Skeletal muscle cell (primary cell): ENCODE data around the gene FRK.
"Not testable (repeated sequence)": the region's sequence is repeated elsewhere in the genome, so short reads cannot be mapped to it uniquely, and the experiment has no call there.

Experiments
- DNase-seq: peaks from one replicate; pipeline ENCODE4 v3.0.0-alpha.2; 2010; ENCODE audit warnings: low read depth
- H3K4me3 ChIP-seq: 2 replicates; pipeline ENCODE4 v1.5.1; 2011; ENCODE audit warnings: low read depth, mild to moderate bottlenecking, control low read depth, low read length, moderate library complexity

FRK gene

GRCh38 chr6:116060572-116061283 lies at the start of gene FRK:
FRK (minus strand) TSS chr6:116060891; CDS start chr6:116060311, 580 bp downstream.
- H3K4me3 ChIP-seq: no peak within 1 kb of the TSS
- no peak for DNase-seq

- no peak overlapping the region for H3K4me3 ChIP-seq
- DNase-seq: no peak
Measured at GRCh38 chr6:116108836-116109235, 48.1 kb upstream of the FRK start.

GRCh38 chr6:116106146-116106545 lies 45.5 kb upstream of the FRK start:
- H3K4me3 ChIP-seq: no peak overlapping the region
- DNase-seq: peak; percentile 9

GRCh38 chr6:116105247-116105646 lies 44.6 kb upstream of the FRK start:
- no peak overlapping the region for H3K4me3 ChIP-seq
- no peak for DNase-seq

GRCh38 chr6:116104636-116105035 lies 43.9 kb upstream of the FRK start:
- no peak overlapping the region for H3K4me3 ChIP-seq
- DNase-seq: no peak

- no peak overlapping the region for H3K4me3 ChIP-seq
- no peak for DNase-seq
Measured at GRCh38 chr6:116102873-116103272, 42.2 kb upstream of the FRK start.

GRCh38 chr6:116101790-116102189 lies 41.1 kb upstream of the FRK start:
- peak overlapping the region; percentile 84 for H3K4me3 ChIP-seq
- no peak for DNase-seq

GRCh38 chr6:116101302-116101718 lies 40.6 kb upstream of the FRK start:
- no peak for DNase-seq

GRCh38 chr6:116100419-116101301 lies 40.0 kb upstream of the FRK start, which contains the start of gene NT5DC1:
NT5DC1 (plus strand) TSS chr6:116100853; CDS start chr6:116100931, 78 bp downstream.
- peak within 1 kb of the TSS; percentile 84 for H3K4me3 ChIP-seq
- DNase-seq: peak; percentile 22

More at GRCh38 chr6:116101302-116101718, 40.6 kb upstream of the FRK start:
- peak overlapping the region; percentile 84 for H3K4me3 ChIP-seq

GRCh38 chr6:116099036-116099435 lies 38.3 kb upstream of the FRK start:
- no peak overlapping the region for H3K4me3 ChIP-seq
- DNase-seq: no peak

- DNase-seq: no peak
- H3K4me3 ChIP-seq: no peak overlapping the region
Measured at GRCh38 chr6:116096979-116097816, 36.5 kb upstream of the FRK start.

GRCh38 chr6:116096048-116096759 lies 35.5 kb upstream of the FRK start:
- H3K4me3 ChIP-seq, DNase-seq: not testable (repeated sequence)

GRCh38 chr6:116094041-116094440 lies 33.4 kb upstream of the FRK start:
- DNase-seq: no peak
- H3K4me3 ChIP-seq: no peak overlapping the region

- no peak for DNase-seq
Measured at GRCh38 chr6:116090251-116090650, 29.6 kb upstream of the FRK start.

GRCh38 chr6:116088946-116089345 lies 28.3 kb upstream of the FRK start:
- no peak for DNase-seq
- H3K4me3 ChIP-seq: no peak overlapping the region

More at GRCh38 chr6:116090251-116090650, 29.6 kb upstream of the FRK start:
- no peak overlapping the region for H3K4me3 ChIP-seq

GRCh38 chr6:116087437-116088027 lies 26.8 kb upstream of the FRK start:
- DNase-seq: no peak

GRCh38 chr6:116084284-116084683 lies 23.6 kb upstream of the FRK start:
- no peak for DNase-seq
- no peak overlapping the region for H3K4me3 ChIP-seq

More at GRCh38 chr6:116087437-116088027, 26.8 kb upstream of the FRK start:
- no peak overlapping the region for H3K4me3 ChIP-seq

GRCh38 chr6:116083052-116083451 lies 22.4 kb upstream of the FRK start:
- H3K4me3 ChIP-seq: no peak overlapping the region
- DNase-seq: no peak

- no peak overlapping the region for H3K4me3 ChIP-seq
Measured at GRCh38 chr6:116078945-116079344, 18.3 kb upstream of the FRK start.

More at GRCh38 chr6:116078945-116079344, 18.3 kb upstream of the FRK start:
- DNase-seq: no peak
